ENCODE results near the gene WNK2. TPM values are rescaled to one million over a fixed set of nuclear protein-coding genes. Genes with fewer than 3 reads are reported as not detected.

WNK2 gene
- total RNA-seq, 1 donor from 2014 or later = 9.7 TPM

DNA sequence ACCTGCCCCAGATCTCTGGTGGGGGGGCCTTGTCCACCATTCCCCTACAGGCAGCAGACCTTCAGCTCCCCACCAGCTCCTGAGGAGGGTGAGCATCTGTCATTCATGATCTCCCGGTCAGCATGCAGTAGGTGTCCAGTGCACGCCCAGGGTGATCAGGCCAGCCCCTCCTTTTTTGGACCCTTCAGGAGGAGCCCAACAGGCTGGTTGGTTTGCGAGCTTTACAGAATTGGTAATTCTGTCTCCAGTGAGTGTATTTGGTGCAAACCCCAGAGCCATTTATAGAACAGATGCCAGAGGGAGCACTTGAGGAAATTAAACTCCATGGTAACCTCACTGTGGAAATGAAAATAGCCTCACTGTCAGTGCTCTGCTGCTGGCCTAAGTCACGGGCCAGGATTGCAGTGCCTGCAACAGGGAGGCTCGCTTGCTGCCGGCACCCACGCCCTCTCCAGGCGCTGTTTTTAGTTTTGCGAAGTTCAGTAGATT lies 23.4 kb downstream of the WNK2 start:
- H3K36me3 ChIP-seq (ENCODE audit: control insufficient read depth, insufficient read depth, low read length) = no peaks in the 10 kb centered on the region
- H3K4me3 ChIP-seq (ENCODE audit: low read depth, low read length) = no peak overlapping the region
- DNase-seq (ENCODE audit: low read depth) = no peak
- TF ChIP-seq, protein P1, sequence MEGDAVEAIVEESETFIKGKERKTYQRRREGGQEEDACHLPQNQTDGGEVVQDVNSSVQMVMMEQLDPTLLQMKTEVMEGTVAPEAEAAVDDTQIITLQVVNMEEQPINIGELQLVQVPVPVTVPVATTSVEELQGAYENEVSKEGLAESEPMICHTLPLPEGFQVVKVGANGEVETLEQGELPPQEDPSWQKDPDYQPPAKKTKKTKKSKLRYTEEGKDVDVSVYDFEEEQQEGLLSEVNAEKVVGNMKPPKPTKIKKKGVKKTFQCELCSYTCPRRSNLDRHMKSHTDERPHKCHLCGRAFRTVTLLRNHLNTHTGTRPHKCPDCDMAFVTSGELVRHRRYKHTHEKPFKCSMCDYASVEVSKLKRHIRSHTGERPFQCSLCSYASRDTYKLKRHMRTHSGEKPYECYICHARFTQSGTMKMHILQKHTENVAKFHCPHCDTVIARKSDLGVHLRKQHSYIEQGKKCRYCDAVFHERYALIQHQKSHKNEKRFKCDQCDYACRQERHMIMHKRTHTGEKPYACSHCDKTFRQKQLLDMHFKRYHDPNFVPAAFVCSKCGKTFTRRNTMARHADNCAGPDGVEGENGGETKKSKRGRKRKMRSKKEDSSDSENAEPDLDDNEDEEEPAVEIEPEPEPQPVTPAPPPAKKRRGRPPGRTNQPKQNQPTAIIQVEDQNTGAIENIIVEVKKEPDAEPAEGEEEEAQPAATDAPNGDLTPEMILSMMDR (IDR thresholded peaks at IDR 0.05; ENCODE audit: insufficient read depth, low read length, poor library complexity, severe bottlenecking) = no peak
- peaks cover 5% of the 10 kb centered on the region for H3K27me3 ChIP-seq (ENCODE audit: control insufficient read depth, insufficient read depth, low read length)

GRCh38 chr9:93207860-93208734 lies 24.2 kb downstream of the WNK2 start:
- Histone ChIP-seq H3K4me3 (ENCODE audit: low read depth, low read length) (no peak overlapping the region), H3K36me3 (ENCODE audit: control insufficient read depth, insufficient read depth, low read length) (no peaks in the 10 kb centered on the region)
- TF ChIP-seq, protein P1 (IDR thresholded peaks at IDR 0.05; ENCODE audit: insufficient read depth, low read length, poor library complexity, severe bottlenecking) = no peak

GRCh38 chr9:93209097-93209496 lies 25.2 kb downstream of the WNK2 start:
- Histone ChIP-seq H3K4me3 (ENCODE audit: low read depth, low read length) (no peak overlapping the region), H3K36me3 (ENCODE audit: control insufficient read depth, insufficient read depth, low read length) (no peaks in the 10 kb centered on the region), H3K27me3 (ENCODE audit: control insufficient read depth, insufficient read depth, low read length) (peaks cover 3% of the 10 kb centered on the region)
- DNase-seq (ENCODE audit: low read depth) = no peak
- TF ChIP-seq, protein P1 (IDR thresholded peaks at IDR 0.05; ENCODE audit: insufficient read depth, low read length, poor library complexity, severe bottlenecking) = no peak

More at GRCh38 chr9:93207860-93208734, 24.2 kb downstream of the WNK2 start:
- no peak for DNase-seq (ENCODE audit: low read depth)
- H3K27me3 ChIP-seq (ENCODE audit: control insufficient read depth, insufficient read depth, low read length) = peaks cover 5% of the 10 kb centered on the region

GRCh38 chr9:93209576-93210323 lies 25.8 kb downstream of the WNK2 start:
- peaks cover 2% of the 10 kb centered on the region for H3K27me3 ChIP-seq (ENCODE audit: control insufficient read depth, insufficient read depth, low read length)
- TF ChIP-seq, protein P1 (IDR thresholded peaks at IDR 0.05; ENCODE audit: insufficient read depth, low read length, poor library complexity, severe bottlenecking) = no peak
- no peak for DNase-seq (ENCODE audit: low read depth)
- H3K36me3 ChIP-seq (ENCODE audit: control insufficient read depth, insufficient read depth, low read length) = no peaks in the 10 kb centered on the region
- no peak overlapping the region for H3K4me3 ChIP-seq (ENCODE audit: low read depth, low read length)

DNA sequence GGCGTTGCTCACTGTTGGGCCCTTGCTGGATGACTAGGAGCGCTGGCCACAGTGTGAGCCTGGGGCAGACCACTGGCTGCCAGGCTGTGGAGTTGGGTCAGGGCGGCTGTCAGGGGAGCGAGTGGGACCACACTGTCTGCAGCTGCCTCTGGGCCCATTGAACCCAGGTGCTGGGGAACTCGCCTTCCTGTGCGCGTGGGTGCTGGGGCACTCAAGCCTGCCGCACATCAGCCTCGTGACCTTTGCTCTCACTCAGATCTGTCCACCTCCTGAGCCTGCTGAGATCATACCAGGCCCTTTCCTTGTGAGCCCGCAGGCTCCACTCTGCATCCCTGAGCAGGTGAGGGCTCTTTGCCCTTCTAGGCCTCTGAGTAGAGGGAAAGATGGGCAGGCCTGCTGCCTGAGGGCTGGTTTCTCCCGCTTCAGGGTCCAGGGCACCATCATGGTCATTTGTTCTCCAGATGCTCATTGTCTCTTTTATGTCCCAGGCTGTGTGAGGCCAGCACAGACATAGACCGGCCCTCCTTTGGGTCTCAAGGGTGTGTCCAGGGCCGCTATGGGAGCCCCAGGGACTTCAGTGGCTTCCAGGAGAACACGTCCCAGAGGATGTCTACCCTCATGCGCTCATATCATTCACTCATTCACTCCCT lies 26.5 kb downstream of the WNK2 start:
- TF ChIP-seq, protein P1 (IDR thresholded peaks at IDR 0.05; ENCODE audit: insufficient read depth, low read length, poor library complexity, severe bottlenecking) = no peak
- H3K4me3 ChIP-seq (ENCODE audit: low read depth, low read length) = no peak overlapping the region
- H3K36me3 ChIP-seq (ENCODE audit: control insufficient read depth, insufficient read depth, low read length) = no peaks in the 10 kb centered on the region
- DNase-seq (ENCODE audit: low read depth) = no peak
- H3K27me3 ChIP-seq (ENCODE audit: control insufficient read depth, insufficient read depth, low read length) = no peaks in the 10 kb centered on the region
